ENCODE results near the gene NOL4L. TPM values are rescaled to one million over a fixed set of nuclear protein-coding genes. Genes with fewer than 3 reads are reported as not detected.
A peak's percentile ranks its signal among the peaks of the same experiment; 100 is the strongest.

NOL4L gene
- total and polyA plus RNA-seq, 9 donors, result 3.3 to 17.1 (median 10.6) TPM

DNA sequence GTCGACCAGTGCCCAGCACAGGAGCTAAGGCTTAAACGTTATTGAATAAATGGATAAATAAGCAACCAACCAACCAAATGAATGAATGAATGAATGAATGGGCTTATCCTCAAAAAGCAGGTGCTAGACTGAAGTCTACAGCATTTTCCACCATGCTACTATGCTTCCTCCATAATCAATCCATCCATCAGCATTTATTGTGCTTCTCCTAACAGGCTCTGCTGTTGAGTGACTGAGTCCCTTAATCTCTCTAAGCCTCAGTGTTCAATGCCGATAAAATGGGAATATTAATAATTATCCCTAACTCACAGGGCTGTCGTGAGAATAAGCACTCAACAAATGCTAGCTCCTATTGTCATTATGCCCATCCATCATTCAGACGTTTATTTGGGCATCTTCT, 4.6 kb upstream of the NOL4L start:
- Histone ChIP-seq H3K36me3 (no peaks in the 10 kb centered on the region), H3K9me3 (no peaks in the 10 kb centered on the region), H3K4me3 (no peak overlapping the region), H3K27me3 (no peaks in the 10 kb centered on the region), H3K27ac (no peak overlapping the region), H3K4me1 (ENCODE audit: insufficient read depth) (peaks cover 3% of the 10 kb centered on the region)
- intact Hi-C loops (cut with DNase I), result no loop called here
- no peak for TF ChIP-seq POLR2A (IDR thresholded peaks at IDR 0.05)
- TF ChIP-seq EP300 (IDR thresholded peaks at IDR 0.05), result no peak
- TF ChIP-seq, protein P1, sequence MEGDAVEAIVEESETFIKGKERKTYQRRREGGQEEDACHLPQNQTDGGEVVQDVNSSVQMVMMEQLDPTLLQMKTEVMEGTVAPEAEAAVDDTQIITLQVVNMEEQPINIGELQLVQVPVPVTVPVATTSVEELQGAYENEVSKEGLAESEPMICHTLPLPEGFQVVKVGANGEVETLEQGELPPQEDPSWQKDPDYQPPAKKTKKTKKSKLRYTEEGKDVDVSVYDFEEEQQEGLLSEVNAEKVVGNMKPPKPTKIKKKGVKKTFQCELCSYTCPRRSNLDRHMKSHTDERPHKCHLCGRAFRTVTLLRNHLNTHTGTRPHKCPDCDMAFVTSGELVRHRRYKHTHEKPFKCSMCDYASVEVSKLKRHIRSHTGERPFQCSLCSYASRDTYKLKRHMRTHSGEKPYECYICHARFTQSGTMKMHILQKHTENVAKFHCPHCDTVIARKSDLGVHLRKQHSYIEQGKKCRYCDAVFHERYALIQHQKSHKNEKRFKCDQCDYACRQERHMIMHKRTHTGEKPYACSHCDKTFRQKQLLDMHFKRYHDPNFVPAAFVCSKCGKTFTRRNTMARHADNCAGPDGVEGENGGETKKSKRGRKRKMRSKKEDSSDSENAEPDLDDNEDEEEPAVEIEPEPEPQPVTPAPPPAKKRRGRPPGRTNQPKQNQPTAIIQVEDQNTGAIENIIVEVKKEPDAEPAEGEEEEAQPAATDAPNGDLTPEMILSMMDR (IDR thresholded peaks at IDR 0.05), result no peak
- WGBS, 3 donors, result 70 to 78% (median 75%) methylated on average over 5 of the region's 5 CpGs
- DNase-seq, result no peak

DNA sequence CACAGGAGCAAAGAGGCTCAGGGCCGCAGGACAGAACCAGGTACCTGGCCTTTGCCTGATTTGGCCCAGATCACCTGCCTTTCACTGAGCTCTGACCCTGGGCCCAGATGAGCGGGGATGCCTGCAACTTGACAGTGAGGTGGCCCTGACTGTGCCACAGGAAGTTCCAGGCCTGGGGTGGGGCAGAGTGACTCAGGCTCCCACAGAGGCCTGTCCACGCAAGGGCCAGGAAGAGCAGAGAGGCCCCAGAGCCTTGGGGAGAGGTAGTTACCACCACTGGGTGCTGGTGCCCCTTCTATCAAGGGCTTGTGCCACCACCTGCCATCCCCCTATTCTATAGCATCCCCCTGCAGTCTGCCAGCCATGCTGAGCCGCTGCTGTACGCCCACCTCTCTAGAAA, 4.1 kb upstream of the NOL4L start:
- Histone ChIP-seq H3K9me3 (no peaks in the 10 kb centered on the region), H3K27me3 (no peaks in the 10 kb centered on the region), H3K36me3 (no peaks in the 10 kb centered on the region), H3K27ac (no peak overlapping the region), H3K4me1 (ENCODE audit: insufficient read depth) (peaks cover 3% of the 10 kb centered on the region), H3K4me3 (no peak overlapping the region)
- DNase-seq, result no peak
- 86 to 91% (median 89%) methylated on average over 4 to 5 of the region's 5 CpGs for WGBS, 3 donors
- TF ChIP-seq EP300 (IDR thresholded peaks at IDR 0.05), result no peak
- TF ChIP-seq POLR2A (IDR thresholded peaks at IDR 0.05), result no peak
- intact Hi-C loops (cut with DNase I), result no loop called here

DNA sequence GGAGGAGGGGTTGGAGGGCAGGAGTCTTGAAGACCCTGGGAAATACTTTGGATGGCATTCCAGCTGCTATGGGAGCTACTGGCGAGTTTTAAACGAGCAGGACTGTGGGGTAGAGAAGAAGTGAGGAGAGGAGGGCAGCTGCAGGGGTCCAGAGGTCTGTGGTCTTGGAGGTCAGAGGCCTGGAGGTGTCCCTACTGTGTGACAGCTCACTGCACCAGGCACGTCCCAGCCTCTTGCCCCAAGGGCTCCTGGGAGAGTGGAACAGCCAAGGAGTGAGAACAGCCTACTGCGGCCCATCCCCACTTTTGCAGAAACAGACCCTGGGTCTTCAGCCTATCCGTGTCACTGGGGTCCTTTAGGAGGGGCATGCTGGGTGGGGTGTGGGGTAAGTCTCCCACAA, 2.9 kb upstream of the NOL4L start:
- no peak overlapping the region for H3K4me3 ChIP-seq
- TF ChIP-seq EP300 (IDR thresholded peaks at IDR 0.05) (no peak), POLR2A (IDR thresholded peaks at IDR 0.05) (no peak)
- TF ChIP-seq, protein P1 (IDR thresholded peaks at IDR 0.05), result no peak
- H3K36me3 ChIP-seq, result no peaks in the 10 kb centered on the region
- H3K27me3 ChIP-seq, result no peaks in the 10 kb centered on the region
- H3K4me1 ChIP-seq (ENCODE audit: insufficient read depth), result peaks cover 3% of the 10 kb centered on the region
- no peaks in the 10 kb centered on the region for H3K9me3 ChIP-seq
- WGBS, 3 donors, result 67 to 85% (median 69%) methylated on average over 5 of the region's 5 CpGs
- intact Hi-C loops (cut with DNase I), result no loop called here
- no peak for DNase-seq
- no peak overlapping the region for H3K27ac ChIP-seq

DNA sequence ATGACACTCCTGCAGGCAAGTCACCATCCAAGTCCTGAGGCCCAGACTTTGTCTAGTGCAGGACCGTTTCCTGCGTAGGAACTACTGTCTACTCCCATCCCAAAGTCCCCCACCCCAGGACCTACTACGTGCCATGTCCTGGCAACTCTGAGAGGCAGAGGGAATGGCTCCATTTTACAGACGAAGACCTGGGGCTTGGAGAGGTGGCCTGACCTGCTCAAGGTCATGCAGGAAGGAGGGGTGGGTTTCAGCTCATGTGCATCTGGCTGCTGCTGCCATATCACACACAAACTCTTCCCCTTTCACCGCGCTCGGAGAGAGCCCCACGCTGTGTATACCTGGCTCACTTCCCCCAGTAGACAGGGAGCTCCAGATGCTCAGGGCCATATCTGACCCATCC, 1.2 kb upstream of the NOL4L start:
- intact Hi-C loops (cut with DNase I), result no loop called here
- no peak for TF ChIP-seq POLR2A (IDR thresholded peaks at IDR 0.05)
- TF ChIP-seq EP300 (IDR thresholded peaks at IDR 0.05), result no peak
- TF ChIP-seq, protein P1 (IDR thresholded peaks at IDR 0.05), result no peak

DNA sequence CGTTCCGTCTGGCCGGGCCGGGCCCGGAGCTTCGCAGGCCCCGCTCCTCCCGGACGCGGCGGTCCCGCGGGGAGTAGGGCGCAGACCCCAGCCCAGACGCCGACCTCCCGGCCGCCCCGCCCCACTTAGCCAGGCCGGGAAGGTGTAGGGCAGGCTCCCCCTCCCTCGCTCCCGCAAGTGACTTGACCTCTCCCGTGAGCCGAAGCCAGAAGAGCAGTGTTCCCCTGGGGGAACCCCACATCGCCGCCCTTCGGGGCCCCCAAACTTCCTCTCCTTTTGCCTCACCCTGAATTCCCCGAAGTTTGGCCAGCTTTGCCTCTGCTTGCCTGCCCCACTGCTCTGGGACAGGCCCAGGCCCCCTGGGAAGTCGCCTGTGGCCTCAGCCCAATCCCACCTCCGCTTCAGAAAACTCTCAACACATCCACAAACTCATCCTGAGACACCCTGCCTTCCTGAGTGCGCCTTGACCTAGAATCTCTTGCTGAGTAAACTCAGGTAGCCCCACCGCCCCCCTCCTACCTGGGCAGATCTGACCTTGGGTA, 524 bp upstream of the NOL4L start:
- Histone ChIP-seq H3K36me3 (no peaks in the 10 kb centered on the region), H3K27me3 (no peaks in the 10 kb centered on the region), H3K4me1 (ENCODE audit: insufficient read depth) (peaks cover 6% of the 10 kb centered on the region), H3K27ac (no peak overlapping the region), H3K9me3 (no peaks in the 10 kb centered on the region), H3K4me3 (no peak overlapping the region)
- 12 to 16% (median 13%) methylated on average over 29 to 32 of the region's 32 CpGs for WGBS, 3 donors
- intact Hi-C loops (cut with DNase I), result no loop called here
- TF ChIP-seq POLR2A (IDR thresholded peaks at IDR 0.05), result no peak
- TF ChIP-seq, protein P1 (IDR thresholded peaks at IDR 0.05), result no peak
- TF ChIP-seq EP300 (IDR thresholded peaks at IDR 0.05), result no peak
- peak in 1 of 5 donors; percentile 31 for DNase-seq

More for the DNA sequence above, 1.2 kb upstream of the NOL4L start:
- DNase-seq, result no peak
- Histone ChIP-seq H3K4me3 (no peak overlapping the region), H3K36me3 (no peaks in the 10 kb centered on the region), H3K9me3 (no peaks in the 10 kb centered on the region), H3K4me1 (ENCODE audit: insufficient read depth) (peaks cover 6% of the 10 kb centered on the region), H3K27ac (no peak overlapping the region), H3K27me3 (no peaks in the 10 kb centered on the region)
- WGBS, 3 donors, result 48 to 53% (median 49%) methylated on average over 8 of the region's 8 CpGs
